SIG-M5 (cell line): Measurements from ENCODE around the gene AK9.

Experiments used
- DNase-seq: peaks from one replicate; lab custom pipeline; 2025; lab: John Stamatoyannopoulos, UW

AK9 gene

DNA sequence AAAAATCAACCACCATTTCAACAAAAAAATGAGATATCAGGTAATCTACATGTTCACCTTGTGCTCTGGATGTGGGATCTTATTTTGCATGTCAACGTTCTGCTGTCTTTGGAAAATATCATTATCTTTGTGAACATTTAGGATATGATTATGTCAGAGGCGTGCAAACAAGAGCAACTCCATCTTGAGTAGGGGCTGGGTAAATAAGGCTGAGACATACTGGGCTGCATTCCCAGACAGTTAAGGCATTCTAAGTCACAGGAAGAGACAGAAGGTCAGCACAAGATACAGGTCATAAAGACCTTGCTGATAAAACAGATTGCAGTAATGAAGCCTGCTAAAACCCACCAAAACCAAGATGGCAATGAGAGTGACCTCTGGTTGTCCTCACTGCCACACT lies 179.2 kb downstream of the AK9 start:
- DNase-seq = no peak

GRCh38 chr6:109510358-109510757 lies 180.6 kb downstream of the AK9 start:
- DNase-seq = no peak

- no peak for DNase-seq
Observed at GRCh38 chr6:109508166-109508860, 182.7 kb downstream of the AK9 start.

GRCh38 chr6:109507490-109508072 lies 183.4 kb downstream of the AK9 start:
- DNase-seq = no peak

GRCh38 chr6:109506841-109507240 lies 184.2 kb downstream of the AK9 start:
- no peak for DNase-seq

DNA sequence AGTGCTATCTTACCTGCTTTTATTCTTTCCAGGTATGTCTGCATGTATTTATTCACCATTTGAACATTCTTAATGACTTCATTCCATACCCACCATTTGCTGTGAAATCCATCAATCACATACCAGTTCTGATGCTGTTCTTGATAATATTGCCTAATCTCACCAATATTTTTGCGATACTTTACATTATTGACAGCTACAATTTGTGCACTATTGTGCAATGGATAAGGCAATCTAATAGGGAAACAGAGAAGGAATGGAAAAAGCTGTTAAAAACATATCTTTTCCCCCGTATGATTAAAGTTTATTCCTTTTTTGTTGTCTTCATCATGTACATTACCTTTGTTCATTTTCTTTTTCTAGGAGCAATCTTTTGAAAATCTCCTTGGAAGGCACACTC lies 184.7 kb downstream of the AK9 start:
- DNase-seq = no peak

DNA sequence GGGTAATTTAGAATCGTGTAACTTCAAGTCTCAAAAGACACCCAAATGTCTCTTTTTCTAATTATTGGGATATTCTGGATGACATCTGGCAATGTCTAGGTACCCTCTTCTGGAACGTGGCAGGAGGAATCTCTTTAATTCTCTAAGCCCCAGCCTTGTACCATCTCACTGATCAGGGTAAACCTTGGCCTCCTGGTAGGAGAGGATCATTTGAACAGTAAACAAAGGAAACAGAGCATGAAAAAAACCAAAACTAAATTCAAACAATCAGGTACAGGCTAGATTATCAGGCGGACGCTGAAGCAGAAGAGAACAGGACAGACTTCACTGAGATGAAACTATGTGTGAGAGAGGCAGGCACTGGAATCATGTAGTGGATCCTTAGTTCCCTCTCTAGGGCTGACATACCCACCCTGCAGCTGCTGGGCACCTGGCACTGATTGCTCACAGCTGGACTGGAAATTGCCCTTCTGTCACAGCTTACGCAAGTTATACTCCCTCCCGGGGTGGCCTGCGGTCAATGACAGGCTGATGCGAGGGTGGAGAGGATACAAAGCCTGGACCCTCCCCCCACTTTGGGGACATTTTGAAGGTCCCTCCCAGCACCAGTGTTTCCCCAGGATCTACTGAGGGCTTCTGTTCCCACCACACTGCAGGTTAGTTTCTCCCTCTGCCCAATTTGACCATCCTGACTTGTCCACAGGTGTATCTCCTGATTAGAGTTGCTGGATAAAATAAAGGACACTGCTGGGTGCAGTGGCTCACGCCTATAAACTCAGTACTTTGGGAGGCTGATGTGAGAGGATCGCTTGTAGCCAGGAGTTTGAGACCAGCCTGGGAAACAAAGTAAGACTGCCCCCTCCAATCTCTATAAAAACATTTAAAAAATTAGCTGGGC lies 187.4 kb downstream of the AK9 start:
- DNase-seq = no peak

- DNase-seq = no peak
Observed at GRCh38 chr6:109498936-109499335, 192.1 kb downstream of the AK9 start.

GRCh38 chr6:109498052-109498451 lies 192.9 kb downstream of the AK9 start:
- DNase-seq = no peak

DNA sequence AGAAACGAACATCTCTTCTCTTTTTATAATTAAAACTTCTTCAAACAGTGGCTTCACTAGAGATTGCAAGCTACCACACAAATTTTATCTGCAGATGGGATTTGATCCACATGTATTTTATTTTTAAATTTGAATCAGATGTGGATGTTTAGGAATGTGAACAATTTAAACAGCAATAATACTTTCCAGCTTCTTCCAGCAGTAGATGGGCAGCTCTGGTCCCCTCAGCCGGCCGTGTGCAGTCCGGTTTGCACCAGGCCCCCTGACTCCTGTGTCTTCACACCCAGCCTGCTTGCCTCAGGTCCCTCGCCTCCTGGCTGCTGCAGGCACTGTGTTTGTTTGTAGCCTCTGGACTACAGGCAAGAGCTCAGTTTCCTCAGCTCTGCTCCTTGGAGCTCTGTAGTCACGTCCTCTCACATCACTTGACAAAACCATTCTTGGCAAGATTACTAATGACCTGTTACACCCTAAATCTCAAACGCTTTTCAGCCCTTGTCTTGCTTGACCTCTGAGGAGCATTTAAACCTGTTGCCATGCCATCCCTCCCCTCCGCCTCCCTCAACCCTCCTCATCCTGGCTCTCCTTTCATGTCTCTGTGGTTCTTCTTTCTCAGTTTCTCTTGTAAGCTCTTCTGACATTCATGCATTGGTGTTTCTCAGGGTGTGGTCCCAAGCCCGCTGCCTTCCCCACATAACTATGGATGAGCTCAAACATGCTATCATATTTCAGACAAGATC lies 194.8 kb downstream of the AK9 start:
- no peak for DNase-seq

DNA sequence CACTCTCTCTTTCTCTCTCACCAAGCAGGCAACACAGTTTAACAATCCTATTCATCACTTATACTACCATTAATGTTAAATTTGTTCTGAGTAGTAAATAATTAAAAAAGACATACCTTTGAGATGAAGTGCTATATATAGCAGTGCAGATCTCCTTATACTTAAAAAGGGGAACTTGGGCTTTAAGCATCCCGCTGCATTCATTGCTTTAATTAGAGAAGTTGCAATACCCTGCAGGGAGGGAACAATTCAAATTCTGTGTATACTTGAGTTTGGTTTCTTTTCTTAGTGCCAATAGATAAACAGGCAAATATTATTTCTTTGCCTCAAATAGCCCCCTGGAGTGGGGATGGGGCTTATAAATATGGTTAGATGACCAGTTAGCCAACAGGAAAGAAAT lies 197.1 kb downstream of the AK9 start:
- DNase-seq = peak; percentile 20

DNA sequence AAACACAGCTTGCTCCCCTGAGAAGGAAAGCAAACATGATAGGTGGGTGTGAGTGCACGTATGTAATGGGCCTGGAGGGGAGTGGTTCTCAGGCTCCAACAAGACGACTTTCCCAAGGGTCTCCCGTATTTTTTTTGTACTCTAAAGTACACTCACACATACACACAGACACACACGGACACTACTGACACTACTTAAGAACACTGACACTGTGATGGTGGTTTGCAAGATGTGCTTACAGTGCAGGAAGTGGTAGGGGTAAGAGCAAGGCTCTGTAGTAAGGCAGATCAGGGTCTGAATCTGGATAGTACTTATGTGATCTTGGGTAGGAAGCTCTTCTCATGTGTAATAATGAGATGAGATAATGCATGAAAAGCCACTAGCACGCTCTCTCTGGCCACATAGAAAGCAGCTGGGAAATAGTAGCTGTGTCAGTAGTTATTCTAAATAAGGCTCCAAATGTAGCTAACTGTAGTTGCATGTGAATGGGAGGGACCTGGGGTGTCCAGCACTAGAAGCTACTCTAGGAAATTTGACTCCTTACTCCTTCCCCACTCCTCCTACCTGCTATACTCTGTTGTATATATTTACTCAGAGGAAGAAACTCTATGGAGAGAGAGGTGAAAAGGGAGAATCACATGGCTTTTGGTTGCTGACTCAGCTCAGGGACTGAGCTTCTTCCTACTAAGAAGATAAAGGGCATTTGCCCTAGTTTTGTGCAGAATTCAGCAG lies 199.6 kb downstream of the AK9 start:
- no peak for DNase-seq

DNA sequence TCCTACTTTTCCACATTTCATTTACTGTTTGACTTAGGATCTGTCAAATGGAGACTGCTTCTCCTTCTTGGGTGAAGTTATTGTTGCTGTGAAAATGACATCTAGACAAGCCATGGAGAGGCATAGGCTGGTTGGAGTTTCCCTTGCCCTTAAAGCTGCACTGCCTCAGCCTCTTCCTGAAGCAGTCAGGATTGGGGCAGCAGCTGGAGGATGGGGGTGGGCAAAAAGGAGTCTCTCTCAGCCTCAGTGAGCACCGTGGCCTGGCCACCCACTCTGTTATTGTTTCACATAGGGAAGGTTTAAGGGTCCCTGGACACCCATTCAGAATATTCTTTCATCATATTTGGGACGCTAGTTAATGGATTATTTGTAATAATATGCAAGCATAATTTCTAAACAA lies 200.3 kb downstream of the AK9 start:
- no peak for DNase-seq

DNA sequence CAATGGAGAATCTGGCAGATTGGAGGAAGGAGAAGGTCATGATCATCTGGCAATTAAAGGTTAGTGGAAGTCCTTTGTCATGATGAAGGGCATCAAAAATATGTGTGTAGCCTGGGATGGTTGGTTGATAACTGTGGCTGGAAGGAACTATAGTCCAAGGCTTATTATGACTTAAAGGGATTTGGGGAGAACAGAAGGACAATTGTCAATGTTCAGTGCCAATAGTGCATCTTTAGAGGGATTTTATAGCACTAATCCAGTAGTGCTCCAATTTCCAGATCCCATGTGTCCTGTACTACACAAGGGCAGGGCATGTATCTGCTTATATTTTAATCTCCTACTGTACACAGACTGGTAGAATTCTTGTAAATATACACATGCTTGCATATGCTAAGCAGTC lies 203.0 kb downstream of the AK9 start:
- no peak for DNase-seq

DNA sequence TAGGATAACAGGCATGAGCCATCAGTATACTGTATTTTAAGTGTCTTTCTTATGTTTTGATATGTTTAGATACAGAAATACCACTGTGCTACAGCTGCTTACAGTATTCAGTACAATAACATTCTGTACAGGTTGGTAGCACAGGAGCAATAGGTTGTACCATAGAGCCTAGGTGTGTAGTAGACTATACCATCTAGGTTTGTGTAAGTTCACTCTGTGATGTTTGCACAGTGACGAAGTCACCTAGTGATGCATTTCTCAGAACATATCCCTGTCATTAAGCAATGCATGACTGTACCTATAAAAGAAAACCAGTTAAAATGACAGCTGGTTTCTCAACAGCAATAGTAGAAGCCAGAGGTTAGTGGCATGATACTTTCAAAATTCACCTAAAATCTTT lies 204.9 kb downstream of the AK9 start:
- no peak for DNase-seq

GRCh38 chr6:109485266-109485935 lies 205.6 kb downstream of the AK9 start:
- DNase-seq = no peak

DNA sequence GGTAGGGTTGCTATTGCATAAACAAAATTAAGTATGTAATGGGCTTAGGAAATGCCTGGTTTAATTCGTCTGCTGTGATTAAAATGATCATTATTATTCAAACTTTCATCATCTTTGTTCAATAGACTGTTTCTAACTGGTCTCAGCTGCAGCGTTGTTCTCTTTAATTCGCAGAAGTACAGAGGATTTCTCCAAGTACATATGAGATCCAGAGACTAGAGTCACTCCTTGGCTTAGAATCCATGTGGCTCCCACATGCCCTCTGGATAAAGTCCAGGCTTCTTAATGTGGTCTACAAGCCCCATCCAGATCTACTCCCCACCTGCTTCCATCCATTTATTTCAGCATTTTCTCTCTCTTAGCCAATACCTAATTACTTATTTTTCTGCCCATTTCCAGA lies 206.9 kb downstream of the AK9 start:
- no peak for DNase-seq

DNA sequence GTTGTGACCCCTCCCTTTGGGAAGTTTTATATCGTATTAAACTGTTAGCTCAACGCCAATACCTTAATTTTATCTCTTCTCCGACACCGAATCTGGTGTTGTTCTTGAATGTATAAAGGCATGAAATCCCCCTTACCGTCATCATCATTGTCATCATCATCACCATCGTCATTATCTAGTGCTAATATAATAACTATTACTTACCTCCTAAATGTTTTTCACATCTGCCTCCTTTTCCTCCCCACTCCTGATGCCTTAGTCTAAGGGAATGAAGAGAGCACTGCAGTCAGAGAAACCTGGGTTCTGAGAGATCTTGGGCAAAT lies 207.3 kb downstream of the AK9 start:
- no peak for DNase-seq

DNA sequence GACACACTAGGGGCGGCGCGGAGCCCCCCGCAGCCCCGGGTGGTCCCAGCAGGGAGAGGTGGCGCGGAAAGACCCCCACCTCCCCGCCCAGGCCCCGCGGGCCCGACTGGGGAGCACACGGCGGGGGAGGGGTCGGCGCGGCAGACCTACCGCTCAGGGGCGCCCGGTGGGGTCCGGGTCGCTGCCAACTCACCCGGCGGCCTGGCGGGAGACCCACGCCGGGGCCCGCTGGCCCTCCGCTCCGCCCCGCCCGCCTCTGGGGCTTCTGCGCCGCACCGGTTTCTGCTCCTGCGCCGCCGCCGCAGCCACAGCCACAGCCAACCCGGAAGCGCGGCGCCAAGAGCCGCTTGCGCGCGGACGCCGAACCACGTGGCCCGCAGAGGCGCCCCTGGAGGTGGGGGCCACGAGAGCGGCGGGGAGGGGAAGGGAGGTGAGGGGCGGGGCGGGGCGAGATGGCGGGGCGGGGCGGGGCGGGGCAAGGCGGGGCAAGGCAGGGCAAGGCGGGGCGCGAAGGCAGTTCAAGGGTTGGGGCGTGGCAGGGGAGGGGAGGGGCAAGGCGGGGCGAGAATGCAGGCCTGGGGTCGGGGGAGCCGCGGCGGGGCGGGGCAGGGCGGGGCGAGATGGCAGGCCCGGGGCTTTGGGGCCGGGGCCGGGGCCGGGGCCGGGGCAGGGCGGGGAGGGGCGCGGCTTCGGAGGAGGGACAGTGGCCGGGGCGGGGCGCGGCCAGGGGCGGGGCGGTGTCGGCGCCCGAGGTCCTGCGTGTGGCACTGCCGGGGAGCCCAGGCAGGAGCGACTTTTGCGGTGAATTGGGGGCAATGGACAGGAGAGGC lies 207.9 kb downstream of the AK9 start, which contains the start of gene ZBTB24:
Gene ZBTB24, minus strand, starts transcription at position 315 of the 830 bp plus-strand sequence. CDS start 1,193 bp downstream, outside the sequence.
- peak; percentile 4 for DNase-seq

DNA sequence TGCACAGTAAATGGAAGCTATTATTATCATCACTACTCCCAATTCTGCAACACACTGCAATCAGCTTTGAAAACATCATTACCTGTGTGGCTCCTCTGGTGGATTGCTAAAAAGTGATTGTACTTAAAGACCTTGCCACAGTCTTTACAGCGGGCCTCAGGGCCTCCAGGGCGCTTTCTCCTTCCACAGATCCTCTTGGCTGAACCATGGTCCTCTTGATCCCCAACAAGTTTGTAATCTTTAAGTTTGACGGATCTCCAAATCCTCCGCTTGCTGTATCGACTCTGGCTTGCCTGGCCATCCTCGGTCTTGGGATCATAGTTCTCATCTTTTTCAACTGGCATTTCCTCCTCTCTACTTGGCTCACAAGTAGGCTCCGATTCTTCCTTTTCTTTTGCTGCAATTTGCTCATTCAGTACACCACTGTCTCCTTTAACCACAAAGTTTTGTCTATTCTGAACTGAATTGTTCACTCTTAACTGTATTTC lies 210.0 kb downstream of the AK9 start:
- no peak for DNase-seq
